Activated CD4-positive, alpha-beta T cell treated with anti-CD3 and anti-CD28 coated beads, Interleukin-2, amount 10 ng/mL, durations not matched to agents 24 days and 14 days (primary cell): ENCODE data around the gene ABCC9. TPM values are rescaled to one million over a fixed set of nuclear protein-coding genes. Genes with fewer than 3 reads are reported as not detected.

Experiments used
- DNase-seq: peaks from one replicate; pipeline ENCODE4 v3.0.0; 2022
- H3K27ac Mint-ChIP-seq: one replicate; pipeline ENCODE4 v1.8.0; 2022; ENCODE audit warnings: mild to moderate bottlenecking, mixed read lengths
- H3K27me3 Mint-ChIP-seq: one replicate; pipeline ENCODE4 v1.8.0; 2022; ENCODE audit warnings: mixed read lengths
- H3K36me3 Mint-ChIP-seq: one replicate; pipeline ENCODE4 v1.8.0; 2022; ENCODE audit warnings: low read depth, mild to moderate bottlenecking, mixed read lengths
- H3K4me1 Mint-ChIP-seq: one replicate; pipeline ENCODE4 v1.8.0; 2021; ENCODE audit warnings: mixed read lengths
- H3K4me3 Mint-ChIP-seq: one replicate; pipeline ENCODE4 v1.8.0; 2022; ENCODE audit warnings: mild to moderate bottlenecking, moderate library complexity, mixed read lengths
- H3K9me3 Mint-ChIP-seq: one replicate; pipeline ENCODE4 v1.8.0; 2021; ENCODE audit warnings: mixed read lengths
- intact Hi-C: fragments of 100-400 bp; cut with micrococcal nuclease; formaldehyde crosslinking; loops from one replicate; pipeline ENCODE4 v1.15.1; 2023
- total RNA-seq: library from RNA; stranded (reverse); gene quantifications from 2 replicates; pipeline ENCODE4 v1.2.3, GENCODE V29; 2022

Gene ABCC9
- total RNA-seq, 1 donor from 2014 or later: not detected

DNA sequence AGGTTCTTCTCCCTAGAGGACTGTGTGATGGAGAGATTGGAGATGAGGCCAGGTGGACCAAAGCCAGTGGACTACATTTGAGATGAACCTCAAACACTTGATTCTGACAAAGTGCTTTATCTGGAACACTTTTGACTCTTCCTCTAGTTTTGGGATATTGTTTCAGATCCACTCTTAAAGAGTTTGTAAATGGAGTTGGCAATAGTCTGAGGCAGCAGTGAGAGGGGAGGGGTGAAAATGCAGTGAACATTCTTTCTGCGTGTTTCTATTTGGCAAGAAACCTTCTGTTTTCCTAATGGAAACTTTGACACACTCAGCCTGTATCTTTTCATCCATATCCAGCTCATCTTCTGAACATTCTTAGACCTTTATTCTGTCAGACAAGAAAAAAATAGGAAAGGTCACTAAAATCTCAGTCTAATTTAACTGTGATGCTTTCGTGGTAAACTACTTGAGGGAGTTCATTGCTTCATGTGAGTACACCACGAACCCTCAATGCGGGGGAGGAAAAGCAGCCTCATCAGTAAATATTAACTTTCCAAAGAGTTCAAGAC lies 109.4 kb downstream of the ABCC9 start:
- no peak overlapping the region for H3K27ac Mint-ChIP-seq
- H3K27me3 Mint-ChIP-seq: no peaks in the 10 kb centered on the region
- no peak for DNase-seq
- no peaks in the 10 kb centered on the region for H3K9me3 Mint-ChIP-seq
- no peak overlapping the region for H3K4me3 Mint-ChIP-seq
- intact Hi-C loops: no loop called here
- no peaks in the 10 kb centered on the region for H3K36me3 Mint-ChIP-seq
- H3K4me1 Mint-ChIP-seq: no peaks in the 10 kb centered on the region

DNA sequence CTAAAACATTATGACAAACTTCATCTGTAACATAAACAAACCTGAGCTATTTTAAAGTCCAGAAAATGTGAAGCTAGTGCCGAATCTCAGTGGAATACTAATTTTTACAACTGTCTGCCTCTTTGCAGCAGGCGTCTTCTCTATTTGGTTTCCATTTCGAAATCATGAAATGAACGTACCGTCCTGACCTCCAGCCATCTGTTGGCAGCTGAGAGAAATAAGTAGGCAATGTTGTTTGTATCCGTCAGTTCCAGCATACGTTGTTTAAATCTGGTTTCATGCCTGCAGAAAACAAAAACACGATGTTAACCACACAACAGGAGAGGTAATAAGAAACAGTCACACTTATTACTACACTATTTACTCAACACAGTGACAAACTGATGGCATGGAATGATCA lies 112.4 kb downstream of the ABCC9 start:
- no peaks in the 10 kb centered on the region for H3K27me3 Mint-ChIP-seq
- H3K4me3 Mint-ChIP-seq: no peak overlapping the region
- DNase-seq: no peak
- H3K4me1 Mint-ChIP-seq: no peaks in the 10 kb centered on the region
- H3K9me3 Mint-ChIP-seq: no peaks in the 10 kb centered on the region
- no peak overlapping the region for H3K27ac Mint-ChIP-seq
- intact Hi-C loops: no loop called here
- H3K36me3 Mint-ChIP-seq: no peaks in the 10 kb centered on the region

DNA sequence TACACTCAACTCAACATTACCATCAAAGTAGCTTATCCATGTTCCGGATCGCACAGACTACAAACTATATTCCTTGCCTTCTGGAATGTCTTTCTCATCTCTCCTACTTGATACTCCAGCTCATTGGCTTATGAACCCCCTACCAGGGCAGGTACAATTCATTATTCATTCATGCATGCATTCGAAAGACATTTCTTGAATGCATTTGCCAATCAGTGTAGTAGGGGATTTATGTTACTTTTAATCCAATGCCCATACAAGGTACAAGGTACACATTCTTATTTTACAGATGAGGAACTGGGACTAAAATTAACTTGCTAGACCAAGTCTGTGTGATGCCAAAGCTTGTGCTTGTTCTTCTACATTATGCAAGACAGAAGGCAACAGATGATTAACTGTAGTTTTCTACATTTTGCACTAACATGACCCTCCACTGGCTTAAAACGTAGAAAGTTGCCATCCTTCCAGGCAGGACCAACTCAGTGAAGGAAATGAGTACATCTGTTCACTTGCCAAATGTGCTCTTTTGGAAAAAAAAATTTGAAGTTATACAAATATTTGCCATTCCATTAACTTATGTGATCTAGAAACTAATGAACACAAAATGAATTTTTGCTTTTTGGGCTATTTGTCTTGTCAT lies 113.0 kb downstream of the ABCC9 start:
- Mint-ChIP-seq H3K4me1 (no peaks in the 10 kb centered on the region), H3K9me3 (no peaks in the 10 kb centered on the region), H3K4me3 (no peak overlapping the region), H3K27me3 (no peaks in the 10 kb centered on the region), H3K36me3 (no peaks in the 10 kb centered on the region), H3K27ac (no peak overlapping the region)
- no peak for DNase-seq
- intact Hi-C loops: no loop called here

DNA sequence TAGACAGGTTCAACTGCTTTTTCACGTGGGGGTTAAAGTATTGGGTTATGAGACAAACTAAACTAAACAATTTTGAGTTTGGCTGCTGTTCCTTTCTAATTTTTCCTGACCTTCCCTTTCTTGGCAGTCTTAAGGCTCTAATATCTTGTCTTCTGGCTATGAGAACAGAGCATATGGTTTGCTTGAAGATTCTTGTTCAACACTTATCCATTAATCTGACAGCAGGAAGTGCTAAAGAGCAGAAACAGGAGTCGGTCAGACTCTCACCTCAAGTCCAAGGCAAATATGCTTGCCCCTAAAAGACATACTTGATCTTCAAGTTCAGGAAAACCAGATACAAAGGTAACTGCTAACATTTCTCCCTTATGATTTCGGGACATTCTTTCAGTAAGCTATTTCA lies 114.1 kb downstream of the ABCC9 start:
- H3K27me3 Mint-ChIP-seq: no peaks in the 10 kb centered on the region
- intact Hi-C loops: no loop called here
- no peaks in the 10 kb centered on the region for H3K36me3 Mint-ChIP-seq
- no peak overlapping the region for H3K4me3 Mint-ChIP-seq
- no peaks in the 10 kb centered on the region for H3K9me3 Mint-ChIP-seq
- no peaks in the 10 kb centered on the region for H3K4me1 Mint-ChIP-seq
- DNase-seq: no peak
- H3K27ac Mint-ChIP-seq: no peak overlapping the region

DNA sequence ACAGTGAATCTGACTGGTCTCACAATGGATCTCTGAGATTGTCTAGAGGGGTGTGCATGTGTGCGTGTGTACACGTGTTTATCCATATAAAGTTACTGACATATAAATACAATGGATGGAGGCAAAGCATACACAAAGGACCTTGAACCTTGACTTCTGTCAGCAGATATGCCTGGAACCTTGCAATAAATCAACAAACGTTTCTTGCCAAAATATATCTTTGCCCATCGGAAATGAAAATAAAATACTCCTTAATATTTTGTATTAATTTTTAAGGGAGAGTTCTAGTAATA lies 114.7 kb downstream of the ABCC9 start:
- DNase-seq: no peak
- no peaks in the 10 kb centered on the region for H3K27me3 Mint-ChIP-seq
- no peak overlapping the region for H3K4me3 Mint-ChIP-seq
- H3K9me3 Mint-ChIP-seq: no peaks in the 10 kb centered on the region
- no peak overlapping the region for H3K27ac Mint-ChIP-seq
- no peaks in the 10 kb centered on the region for H3K36me3 Mint-ChIP-seq
- no peaks in the 10 kb centered on the region for H3K4me1 Mint-ChIP-seq
- intact Hi-C loops: no loop called here

DNA sequence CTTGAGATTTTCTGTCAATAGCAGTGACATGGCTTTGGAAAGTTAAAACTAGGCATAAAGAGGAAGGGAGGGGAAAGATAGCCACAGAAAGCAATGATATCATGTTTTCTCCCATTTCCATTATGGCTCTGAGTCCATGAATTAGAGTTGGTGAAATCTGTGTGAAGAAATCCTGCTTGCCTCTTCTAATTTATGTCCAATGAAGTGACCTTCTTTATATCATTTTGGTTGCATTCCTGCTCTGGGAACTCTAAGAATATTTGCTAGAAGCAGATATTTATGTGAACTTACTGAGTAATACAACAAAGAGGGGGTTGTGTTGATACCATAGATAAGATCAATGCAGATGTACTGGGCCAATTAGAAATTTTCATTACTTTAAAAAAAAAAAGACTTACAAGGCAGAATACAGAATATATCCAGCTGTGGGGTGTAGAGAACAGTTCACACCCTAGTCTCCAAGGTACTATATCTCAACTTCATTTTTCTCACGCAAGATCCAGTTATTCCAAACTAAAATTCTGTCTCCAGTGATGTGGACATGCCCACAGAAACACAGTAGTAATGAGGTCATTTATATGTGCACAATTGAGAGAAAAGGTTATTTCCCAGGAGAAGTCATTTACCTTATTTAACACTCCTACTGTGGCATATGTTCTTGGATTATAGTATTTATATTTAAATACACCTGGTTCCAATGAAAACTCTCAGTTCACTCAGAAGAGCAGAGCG lies 115.2 kb downstream of the ABCC9 start:
- Mint-ChIP-seq H3K36me3 (no peaks in the 10 kb centered on the region), H3K27me3 (no peaks in the 10 kb centered on the region), H3K4me1 (no peaks in the 10 kb centered on the region), H3K4me3 (no peak overlapping the region), H3K27ac (no peak overlapping the region), H3K9me3 (no peaks in the 10 kb centered on the region)
- DNase-seq: no peak
- intact Hi-C loops: no loop called here

DNA sequence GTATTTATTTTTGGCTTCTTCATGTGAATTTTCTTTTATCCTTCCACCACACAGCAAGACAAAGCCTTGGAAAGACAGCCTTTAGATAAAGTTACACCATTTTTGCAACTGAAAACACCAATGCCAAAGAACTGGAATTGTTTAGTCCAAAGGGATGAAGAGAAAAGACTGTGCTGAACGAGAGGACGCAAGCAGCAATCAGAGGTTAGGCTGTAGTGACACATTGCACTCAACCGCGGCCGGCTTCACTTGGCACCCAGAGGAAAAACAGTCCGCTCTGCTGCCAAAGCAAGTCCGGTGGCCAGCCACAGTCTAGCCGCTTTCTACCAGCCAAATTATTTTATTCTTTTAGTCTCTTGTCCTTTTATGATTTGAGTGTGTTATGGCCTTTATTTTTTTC lies 117.6 kb downstream of the ABCC9 start:
- DNase-seq: no peak
- Mint-ChIP-seq H3K27me3 (no peaks in the 10 kb centered on the region), H3K9me3 (no peaks in the 10 kb centered on the region), H3K27ac (no peak overlapping the region), H3K4me1 (no peaks in the 10 kb centered on the region), H3K4me3 (no peak overlapping the region), H3K36me3 (no peaks in the 10 kb centered on the region)
- intact Hi-C loops: no loop called here

DNA sequence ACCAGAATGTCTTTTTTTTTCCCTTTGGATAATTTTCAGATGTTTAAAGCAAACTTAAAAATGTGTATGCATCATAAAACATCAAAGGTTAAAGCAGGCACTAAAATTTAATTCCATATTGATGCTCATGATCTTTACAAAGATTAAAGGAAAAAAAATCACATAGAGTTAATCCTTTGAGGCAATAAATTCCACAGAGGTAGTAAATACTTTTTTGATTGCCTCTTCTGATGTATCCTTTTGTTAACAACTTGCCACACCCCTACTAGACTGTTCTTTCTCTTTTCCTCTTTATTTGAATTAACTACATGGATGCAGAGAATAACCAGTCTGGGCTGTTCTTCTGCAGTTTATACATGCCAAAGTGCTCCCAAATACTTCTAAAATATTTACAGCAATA lies 121.5 kb downstream of the ABCC9 start:
- Mint-ChIP-seq H3K9me3 (no peaks in the 10 kb centered on the region), H3K36me3 (no peaks in the 10 kb centered on the region), H3K4me1 (no peaks in the 10 kb centered on the region), H3K27me3 (no peaks in the 10 kb centered on the region), H3K4me3 (no peak overlapping the region), H3K27ac (no peak overlapping the region)
- intact Hi-C loops: no loop called here
- no peak for DNase-seq

DNA sequence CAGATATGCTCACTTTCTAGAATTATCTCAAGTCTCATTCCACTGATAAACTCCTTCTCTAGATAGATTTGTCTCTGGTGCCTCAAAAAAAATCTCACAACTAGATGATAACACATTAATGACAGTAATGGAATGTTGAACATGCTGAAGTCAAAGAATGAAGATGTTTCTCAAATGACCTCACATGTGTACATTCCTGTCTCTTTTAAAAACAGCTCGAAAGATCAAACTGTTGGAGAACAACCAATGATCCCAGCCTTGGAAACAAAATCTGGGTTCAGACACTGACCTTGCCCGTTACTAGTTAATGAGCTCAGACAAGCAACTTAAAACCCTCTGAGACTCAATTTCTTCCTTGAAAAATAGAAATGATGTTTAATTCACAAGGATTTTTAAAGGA lies 122.0 kb downstream of the ABCC9 start:
- Mint-ChIP-seq H3K4me3 (no peak overlapping the region), H3K4me1 (no peaks in the 10 kb centered on the region), H3K9me3 (no peaks in the 10 kb centered on the region), H3K27ac (no peak overlapping the region), H3K27me3 (no peaks in the 10 kb centered on the region), H3K36me3 (no peaks in the 10 kb centered on the region)
- intact Hi-C loops: no loop called here
- no peak for DNase-seq

DNA sequence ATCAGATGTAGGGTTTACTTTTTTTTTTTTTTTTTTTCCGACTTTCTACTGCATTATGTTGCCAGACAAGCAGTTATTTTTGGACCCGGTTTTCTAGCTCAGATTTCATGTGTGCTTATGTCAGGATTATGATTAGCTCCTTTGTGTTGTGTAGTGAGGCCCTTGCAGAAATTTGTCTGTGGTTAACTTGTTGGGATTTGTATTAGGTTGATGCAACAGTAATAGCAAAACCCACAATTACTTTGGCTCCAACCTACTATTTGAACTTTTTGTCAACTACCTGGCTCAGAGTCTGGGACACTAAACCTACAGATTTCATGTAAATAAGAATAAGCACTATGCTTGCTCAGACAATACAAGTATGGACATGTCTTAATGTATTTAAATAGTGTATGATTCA lies 122.6 kb downstream of the ABCC9 start:
- intact Hi-C loops: no loop called here
- Mint-ChIP-seq H3K9me3 (no peaks in the 10 kb centered on the region), H3K4me1 (no peaks in the 10 kb centered on the region), H3K27me3 (no peaks in the 10 kb centered on the region), H3K27ac (no peak overlapping the region), H3K4me3 (no peak overlapping the region), H3K36me3 (no peaks in the 10 kb centered on the region)
- no peak for DNase-seq

DNA sequence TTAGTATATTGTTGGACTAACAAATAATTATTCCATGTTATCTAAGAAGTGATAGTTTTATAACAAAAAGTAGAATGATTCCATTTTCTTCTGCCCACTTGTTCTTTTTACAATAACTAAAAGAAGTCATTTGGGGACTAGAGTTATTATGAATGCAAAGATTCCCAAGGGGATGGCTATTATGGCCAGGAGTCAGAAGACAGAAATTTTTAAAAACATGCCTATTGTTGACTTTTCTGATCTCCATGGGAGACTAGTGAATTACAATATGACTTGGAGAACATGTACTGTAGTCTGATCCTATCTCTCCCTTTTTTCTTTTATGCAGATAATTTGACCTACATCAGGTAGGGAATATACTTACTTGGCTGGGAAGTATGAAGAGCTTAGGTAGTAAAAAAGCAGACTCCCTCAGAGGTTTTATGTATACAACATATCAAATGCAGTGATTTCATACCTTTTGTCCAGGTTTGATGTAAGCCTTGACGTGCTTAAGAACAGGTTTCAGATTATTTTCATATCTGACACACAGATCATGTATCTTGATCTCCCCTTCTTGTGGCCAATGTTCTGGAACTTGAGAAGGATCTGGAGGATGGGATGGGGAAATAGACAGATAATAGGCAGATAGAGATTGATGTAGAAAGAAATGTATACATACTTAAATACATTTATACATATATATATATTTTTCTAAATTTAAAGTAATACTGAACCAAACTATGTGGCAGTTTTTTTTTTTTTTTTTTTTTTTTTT lies 125.7 kb downstream of the ABCC9 start:
- no peaks in the 10 kb centered on the region for H3K36me3 Mint-ChIP-seq
- H3K4me3 Mint-ChIP-seq: no peak overlapping the region
- H3K4me1 Mint-ChIP-seq: no peaks in the 10 kb centered on the region
- DNase-seq: no peak
- intact Hi-C loops: no loop called here
- no peak overlapping the region for H3K27ac Mint-ChIP-seq
- no peaks in the 10 kb centered on the region for H3K27me3 Mint-ChIP-seq
- no peaks in the 10 kb centered on the region for H3K9me3 Mint-ChIP-seq

DNA sequence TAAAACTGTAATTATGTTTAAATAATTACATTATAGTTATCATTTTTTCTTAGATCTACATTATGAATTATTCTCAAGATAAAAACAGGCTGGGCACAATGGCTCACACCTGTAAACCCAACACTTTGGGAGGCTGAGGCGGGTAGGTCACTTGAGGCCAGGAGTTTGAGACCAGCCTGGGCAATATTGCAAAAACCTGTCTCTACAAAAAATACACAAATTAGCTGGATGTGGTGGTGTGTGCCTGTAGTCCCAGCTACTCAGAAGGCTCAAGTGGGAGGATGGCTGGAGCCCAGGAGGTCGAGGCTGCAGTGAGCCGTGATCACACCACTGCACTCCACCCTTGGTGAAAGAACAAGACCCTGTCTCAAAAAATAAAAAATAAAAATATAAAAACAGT lies 126.4 kb downstream of the ABCC9 start:
- intact Hi-C loops: no loop called here
- Mint-ChIP-seq H3K27me3 (no peaks in the 10 kb centered on the region), H3K4me3 (no peak overlapping the region), H3K27ac (no peak overlapping the region), H3K4me1 (no peaks in the 10 kb centered on the region), H3K9me3 (no peaks in the 10 kb centered on the region), H3K36me3 (no peaks in the 10 kb centered on the region)
- DNase-seq: no peak

DNA sequence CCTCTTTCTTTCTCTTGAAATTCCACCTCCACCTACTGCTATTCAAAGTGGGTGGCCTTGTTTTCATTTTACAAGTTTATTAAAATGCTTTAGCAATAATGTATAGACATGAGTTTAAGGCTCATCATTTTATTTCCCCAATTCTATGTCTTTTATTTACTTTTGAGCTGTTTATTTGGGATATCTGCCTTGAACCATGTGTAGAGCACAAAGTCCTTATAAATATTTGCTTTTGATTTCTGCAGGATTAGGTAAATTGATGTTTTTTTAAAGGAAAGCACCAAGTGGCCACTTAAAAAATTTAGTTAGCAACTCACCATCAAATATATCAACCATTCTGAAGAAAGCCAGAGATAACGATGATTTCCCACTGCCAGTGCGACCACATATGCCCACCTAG lies 126.9 kb downstream of the ABCC9 start:
- no peak for DNase-seq
- no peak overlapping the region for H3K4me3 Mint-ChIP-seq
- no peaks in the 10 kb centered on the region for H3K9me3 Mint-ChIP-seq
- intact Hi-C loops: no loop called here
- no peaks in the 10 kb centered on the region for H3K36me3 Mint-ChIP-seq
- H3K27ac Mint-ChIP-seq: no peak overlapping the region
- H3K4me1 Mint-ChIP-seq: no peaks in the 10 kb centered on the region
- H3K27me3 Mint-ChIP-seq: no peaks in the 10 kb centered on the region

DNA sequence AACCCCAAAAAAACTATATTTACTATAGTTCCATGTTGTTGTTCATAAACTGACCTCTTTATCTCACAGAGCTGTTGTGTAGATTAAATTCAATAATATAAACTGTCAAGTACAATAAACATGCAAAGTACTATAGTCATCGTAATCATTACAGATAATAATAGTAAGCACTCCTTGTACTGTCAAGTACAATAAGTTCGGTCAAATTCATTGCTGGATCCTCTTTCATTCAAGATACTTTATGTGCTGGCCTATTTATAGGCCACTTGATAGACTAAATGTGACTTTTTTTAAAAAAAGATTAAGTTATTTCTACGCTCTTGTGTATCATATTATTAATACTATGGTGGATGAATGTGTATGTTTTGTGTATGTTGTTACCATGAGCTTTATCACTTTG lies 127.5 kb downstream of the ABCC9 start:
- no peak for DNase-seq
- Mint-ChIP-seq H3K36me3 (no peaks in the 10 kb centered on the region), H3K4me1 (no peaks in the 10 kb centered on the region), H3K27ac (no peak overlapping the region), H3K27me3 (no peaks in the 10 kb centered on the region), H3K9me3 (no peaks in the 10 kb centered on the region), H3K4me3 (no peak overlapping the region)
- intact Hi-C loops: no loop called here
